Tibial artery (tissue), 4 donors: ENCODE measurements around the gene SLC29A3.

Source experiments
- DNase-seq, 2 donors: peaks; one replicate each; pipeline ENCODE4 v3.0.0-alpha.2; 2019
- H3K27ac ChIP-seq, 2 donors: fragments of 200-600 bp; sonication (generic) in 1 of 2; 1 replicate in 1 of 2; 2 replicates in 1 of 2; pipeline ENCODE4 v1.5.1; 2018 to 2019; ENCODE audit warnings: mild to moderate bottlenecking in 1 of 2
- H3K27me3 ChIP-seq, 2 donors: fragments of 200-600 bp; sonication (generic) in 1 of 2; one replicate each; pipeline versions ENCODE4 v1.5.1 to v1.6.0; 2016 to 2019
- H3K36me3 ChIP-seq, 3 donors: fragments of 200-600 bp; sonication (generic) in 2 of 3; one replicate each; pipeline ENCODE4 v1.5.1; 2016 to 2019; ENCODE audit warnings: mild to moderate bottlenecking in 2 of 3
- H3K4me1 ChIP-seq, 4 donors: fragments of 200-600 bp; sonication (generic) in 2 of 4; 1 replicate in 3 of 4; 2 replicates in 1 of 4; pipeline ENCODE4 v1.5.1; 2016 to 2019
- H3K4me3 ChIP-seq, 2 donors: fragments of 200-600 bp; sonication (generic) in 1 of 2; 1 replicate in 1 of 2; 2 replicates in 1 of 2; pipeline ENCODE4 v1.5.1; 2018 to 2019; ENCODE audit warnings: mild to moderate bottlenecking in 2 of 2
- H3K9me3 ChIP-seq, 3 donors: fragments of 200-600 bp; sonication (generic) in 1 of 3; one replicate each; pipeline ENCODE4 v1.5.1; 2016 to 2019
- intact Hi-C: fragments of 100-400 bp; cut with DNase I; formaldehyde crosslinking; loops from one replicate; pipeline ENCODE4 v1.15.0; 2023; ENCODE audit warnings: low total_unique reads
- TF ChIP-seq, protein P1 (sequence below), 2 experiments: fragments of 200-600 bp in 1 of 2; fragments of 450-650 bp in 1 of 2; IDR thresholded peaks; one replicate each; pipeline ENCODE4 v1.5.1; 2017 to 2019; ENCODE audit warnings: antibody characterized with exemption in 2 of 2, mild to moderate bottlenecking in 1 of 2, moderate library complexity in 1 of 2

Gene SLC29A3

DNA sequence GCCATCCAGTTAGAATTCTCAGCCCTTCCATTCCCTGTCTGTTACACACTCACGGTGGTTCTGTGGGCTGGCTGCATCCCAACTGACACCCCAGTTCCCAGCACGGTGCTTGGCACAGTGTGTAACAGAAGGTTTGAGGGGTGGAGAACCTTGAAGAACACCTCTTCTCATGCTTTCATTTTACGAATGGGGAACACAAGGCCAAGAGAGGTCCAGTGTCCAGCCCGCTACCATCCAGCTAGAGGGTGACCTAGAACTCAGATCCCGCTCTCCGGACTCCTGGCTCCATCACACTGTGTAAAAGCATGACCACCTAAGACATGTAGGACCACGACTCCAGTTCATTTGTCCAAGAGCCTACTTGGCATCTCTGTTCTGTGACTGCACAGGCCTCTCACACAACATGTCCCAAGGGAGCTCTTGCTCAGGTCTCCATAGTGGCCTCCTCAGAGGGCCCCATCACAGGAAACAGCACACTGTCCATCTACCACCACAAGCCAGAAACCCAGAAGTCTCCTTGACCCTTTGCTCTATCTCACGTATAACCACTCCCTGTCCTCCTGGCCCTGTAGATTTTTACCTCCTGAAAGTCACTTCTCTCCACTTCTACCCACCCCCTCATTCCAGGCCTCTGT lies 74.9 kb downstream of the SLC29A3 start:
- peaks cover 0 to 37% of the 10 kb centered on the region in 2 donors for H3K27me3 ChIP-seq

DNA sequence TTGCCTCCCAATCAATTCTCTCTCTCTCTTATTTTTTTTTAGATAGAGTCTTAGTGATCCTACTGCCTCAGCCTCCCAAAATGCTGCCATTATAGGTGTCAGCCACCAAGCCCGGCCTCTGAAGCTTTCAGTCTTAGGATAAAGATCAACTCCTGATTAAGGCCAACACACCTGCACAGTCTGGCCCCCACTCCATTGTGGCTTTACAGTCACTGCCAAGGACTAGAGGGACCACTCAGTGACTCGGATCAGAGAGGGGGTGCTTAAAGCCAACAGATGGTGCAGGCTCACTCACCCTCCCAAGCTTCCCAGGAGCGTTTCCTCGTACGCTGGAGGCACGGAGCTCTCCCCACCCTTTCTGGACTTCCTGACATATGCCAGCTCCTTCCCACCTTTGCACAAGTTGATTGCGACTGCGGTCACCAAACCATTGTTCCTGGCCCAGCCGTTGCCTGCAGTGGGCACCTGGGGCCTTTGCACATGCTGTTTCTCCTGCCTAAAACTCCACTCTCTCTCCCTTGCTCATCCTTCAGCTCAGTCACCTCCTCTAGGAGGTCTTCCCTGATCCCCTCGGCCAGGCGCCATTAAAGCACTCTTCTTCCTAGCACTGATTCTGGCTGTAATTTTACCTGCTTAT lies 76.0 kb downstream of the SLC29A3 start:
- Histone ChIP-seq H3K4me3 (no peak overlapping the region), H3K27me3 (peaks cover 0 to 44% of the 10 kb centered on the region in 2 donors), H3K9me3 (no peaks in the 10 kb centered on the region), H3K36me3 (no peaks in the 10 kb centered on the region), H3K4me1 (peaks cover 0 to 26% (median 19%) of the 10 kb centered on the region in 4 donors), H3K27ac (no peak overlapping the region)
- intact Hi-C loops: loop anchor here (5.0 to 10.0 kb wide), 3 partner anchors 68 to 220 kb away; no protein-coding TSS in a partner anchor
- no peak for DNase-seq
- TF ChIP-seq, protein P1, sequence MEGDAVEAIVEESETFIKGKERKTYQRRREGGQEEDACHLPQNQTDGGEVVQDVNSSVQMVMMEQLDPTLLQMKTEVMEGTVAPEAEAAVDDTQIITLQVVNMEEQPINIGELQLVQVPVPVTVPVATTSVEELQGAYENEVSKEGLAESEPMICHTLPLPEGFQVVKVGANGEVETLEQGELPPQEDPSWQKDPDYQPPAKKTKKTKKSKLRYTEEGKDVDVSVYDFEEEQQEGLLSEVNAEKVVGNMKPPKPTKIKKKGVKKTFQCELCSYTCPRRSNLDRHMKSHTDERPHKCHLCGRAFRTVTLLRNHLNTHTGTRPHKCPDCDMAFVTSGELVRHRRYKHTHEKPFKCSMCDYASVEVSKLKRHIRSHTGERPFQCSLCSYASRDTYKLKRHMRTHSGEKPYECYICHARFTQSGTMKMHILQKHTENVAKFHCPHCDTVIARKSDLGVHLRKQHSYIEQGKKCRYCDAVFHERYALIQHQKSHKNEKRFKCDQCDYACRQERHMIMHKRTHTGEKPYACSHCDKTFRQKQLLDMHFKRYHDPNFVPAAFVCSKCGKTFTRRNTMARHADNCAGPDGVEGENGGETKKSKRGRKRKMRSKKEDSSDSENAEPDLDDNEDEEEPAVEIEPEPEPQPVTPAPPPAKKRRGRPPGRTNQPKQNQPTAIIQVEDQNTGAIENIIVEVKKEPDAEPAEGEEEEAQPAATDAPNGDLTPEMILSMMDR (IDR thresholded peaks at IDR 0.05): no peak

More for the DNA sequence above, 74.9 kb downstream of the SLC29A3 start:
- H3K36me3 ChIP-seq: no peaks in the 10 kb centered on the region
- no peaks in the 10 kb centered on the region for H3K9me3 ChIP-seq
- peaks cover 0 to 26% (median 19%) of the 10 kb centered on the region in 4 donors for H3K4me1 ChIP-seq
- H3K27ac ChIP-seq: no peak overlapping the region
- no peak for DNase-seq
- TF ChIP-seq, protein P1 (IDR thresholded peaks at IDR 0.05): no peak
- no peak overlapping the region for H3K4me3 ChIP-seq
- intact Hi-C loops: loop anchor here (5.0 to 10.0 kb wide), 2 partner anchors 67 to 221 kb away; no protein-coding TSS in a partner anchor

DNA sequence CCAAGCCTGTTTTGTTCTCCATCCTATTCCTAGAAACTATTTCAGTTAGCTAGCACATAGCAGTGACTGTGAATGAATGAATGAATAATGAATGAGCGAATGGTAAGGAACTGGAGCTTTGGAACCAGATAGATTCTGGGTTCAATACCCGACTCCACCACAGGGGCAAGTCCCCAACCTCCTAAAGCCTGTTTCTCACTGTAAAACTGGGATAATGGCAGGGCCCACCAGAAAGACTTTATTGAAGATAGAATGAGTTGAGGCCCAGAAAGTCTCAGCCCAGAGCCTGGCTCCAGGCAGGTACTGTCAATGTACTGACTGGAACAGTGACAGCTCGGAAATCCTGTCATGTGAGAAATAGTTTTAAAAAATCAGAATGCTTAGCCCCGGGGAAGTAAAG lies 76.6 kb downstream of the SLC29A3 start:
- intact Hi-C loops: loop anchor here (5.0 to 10.0 kb wide), 2 partner anchors 172 to 219 kb away; no protein-coding TSS in a partner anchor
- Histone ChIP-seq H3K27me3 (peaks cover 0 to 45% of the 10 kb centered on the region in 2 donors), H3K27ac (no peak overlapping the region), H3K4me3 (no peak overlapping the region), H3K4me1 (peaks cover 0 to 26% (median 19%) of the 10 kb centered on the region in 4 donors), H3K36me3 (no peaks in the 10 kb centered on the region), H3K9me3 (no peaks in the 10 kb centered on the region)
- TF ChIP-seq, protein P1 (IDR thresholded peaks at IDR 0.05): no peak
- DNase-seq: no peak

DNA sequence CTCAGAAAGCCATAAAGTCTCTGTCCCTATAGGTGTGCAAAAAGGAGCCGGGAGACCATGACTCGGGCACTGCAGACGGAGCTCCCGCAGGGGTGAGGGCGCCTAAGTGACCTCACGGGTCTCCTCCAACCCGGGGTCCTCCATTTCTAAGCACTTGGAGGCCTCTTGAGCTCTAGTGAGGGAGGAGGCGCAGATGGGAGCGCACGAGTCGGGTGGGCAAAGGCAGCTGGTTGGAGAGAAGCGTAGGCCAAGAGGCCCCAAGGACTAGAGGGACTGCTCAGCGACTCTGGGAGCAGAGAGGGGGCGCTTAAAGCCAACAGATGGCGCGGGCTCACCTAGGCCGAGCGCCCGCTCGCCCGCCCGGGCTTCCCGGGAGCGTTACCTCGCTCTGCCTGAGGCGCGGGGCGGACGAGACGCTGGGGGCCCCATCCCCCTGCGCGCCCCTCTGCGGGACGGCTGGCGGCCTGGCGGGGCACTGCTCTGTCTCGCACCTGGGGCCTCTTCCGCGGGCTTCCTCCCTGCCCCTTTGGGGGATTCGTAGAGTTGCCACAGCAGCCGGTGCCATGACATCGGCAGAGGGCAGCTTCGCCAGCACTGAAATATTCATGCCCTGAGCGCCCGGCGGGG lies 77.1 kb downstream of the SLC29A3 start:
- Histone ChIP-seq H3K36me3 (no peaks in the 10 kb centered on the region), H3K27ac (no peak overlapping the region), H3K27me3 (peaks cover 0 to 45% of the 10 kb centered on the region in 2 donors), H3K9me3 (no peaks in the 10 kb centered on the region), H3K4me3 (peak overlapping the region; percentile 45 to 56), H3K4me1 (peaks cover 0 to 26% (median 19%) of the 10 kb centered on the region in 4 donors)
- intact Hi-C loops: loop anchor here (5.0 to 10.0 kb wide), 2 partner anchors 171 to 219 kb away; no protein-coding TSS in a partner anchor
- TF ChIP-seq, protein P1 (IDR thresholded peaks at IDR 0.05): peak; percentile 42 to 51
- DNase-seq: peak in 1 of 2 donors; percentile 50

DNA sequence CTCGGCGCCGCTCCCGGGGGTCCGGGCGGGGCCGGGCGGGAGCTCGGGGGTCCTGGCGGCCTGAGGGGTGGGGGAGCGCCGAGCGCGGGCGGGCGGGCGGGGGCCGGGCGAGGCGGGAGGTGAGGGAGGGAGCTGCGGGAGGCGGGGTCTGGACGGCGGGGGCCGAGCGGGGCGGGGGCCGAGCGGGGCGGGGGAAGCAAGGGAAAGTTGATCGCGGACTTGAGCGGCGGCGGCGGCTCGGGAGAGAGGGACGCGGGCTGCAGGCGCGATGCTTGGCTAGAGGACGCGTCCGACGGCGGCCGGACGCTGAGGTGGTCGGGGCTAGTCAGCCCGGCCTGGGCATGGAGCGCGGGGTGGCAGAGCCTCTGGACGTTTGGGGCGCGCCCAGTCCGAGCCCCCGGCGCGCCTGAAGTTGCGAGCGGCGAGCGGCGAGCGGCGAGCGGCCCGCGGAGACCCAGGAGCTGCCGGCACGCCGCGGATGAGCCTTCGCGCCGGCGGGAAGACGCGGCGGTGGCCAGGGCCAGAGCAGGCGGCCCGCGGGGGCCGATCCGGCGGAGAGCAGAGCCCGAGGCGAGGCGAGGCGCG lies 77.7 kb downstream of the SLC29A3 start, which contains the start of gene CDH23:
CDH23 (plus strand) TSS at position 210 of the 585 bp plus-strand sequence. CDS start 42,912 bp downstream, outside the sequence.
- H3K27me3 ChIP-seq: peaks cover 0 to 45% of the 10 kb centered on the region in 2 donors
- no peaks in the 10 kb centered on the region for H3K9me3 ChIP-seq
- peaks cover 0 to 26% (median 19%) of the 10 kb centered on the region in 4 donors for H3K4me1 ChIP-seq
- H3K36me3 ChIP-seq: no peaks in the 10 kb centered on the region
- TF ChIP-seq, protein P1 (IDR thresholded peaks at IDR 0.05): no peak
- H3K27ac ChIP-seq: no peak within 1 kb of the TSS
- H3K4me3 ChIP-seq: peak within 1 kb of the TSS; percentile 45 to 56
- DNase-seq: no peak
- intact Hi-C loops: loop anchor here (5.0 to 10.0 kb wide), 2 partner anchors 170 to 218 kb away; no protein-coding TSS in a partner anchor
